NB4 (cell line): Measurements from ENCODE around the gene NBR1.
"Not testable (repeated sequence)": the region's sequence is repeated elsewhere in the genome, so short reads cannot be mapped to it uniquely, and the experiment has no call there.

Experiments
- DNase-seq: peaks from one replicate; pipeline ENCODE4 v3.0.0; 2010; ENCODE audit warnings: low read depth
- H3K4me3 ChIP-seq: one replicate; pipeline ENCODE4 v1.5.1; 2011; ENCODE audit warnings: mild to moderate bottlenecking, low read depth, low read length, moderate library complexity
- CTCF ChIP-seq: IDR thresholded peaks from one replicate; pipeline ENCODE4 v1.5.1; 2012; ENCODE audit warnings: low read depth, low read length
- MAX ChIP-seq: IDR thresholded peaks from 2 replicates; pipeline ENCODE4 v1.6.1; 2011; ENCODE audit warnings: low read depth, low read length
- MYC ChIP-seq: IDR thresholded peaks from 2 replicates; pipeline ENCODE4 v1.6.1; 2011; ENCODE audit warnings: low read depth, low read length
- POLR2A ChIP-seq: IDR thresholded peaks from 2 replicates; pipeline ENCODE4 v1.6.1; 2011; ENCODE audit warnings: mild to moderate bottlenecking; ENCODE audit not compliant: insufficient read length; ENCODE audit errors: extremely low read depth

Gene NBR1

GRCh38 chr17:43170766-43171585 is at the start of gene NBR1:
Gene NBR1, plus strand, starts transcription at chr17:43171214. Its CDS starts 4,586 bp downstream, at chr17:43175800.
- DNase-seq, result peak; percentile 99
- peak within 1 kb of the TSS; percentile 96 for H3K4me3 ChIP-seq
- TF ChIP-seq POLR2A, result peak; percentile 52
- peak; percentile 25 for TF ChIP-seq CTCF
- no peak; the same call in 1 of the 2 replicates for TF ChIP-seq MYC
- TF ChIP-seq MAX, result peak; percentile 22; the same call in 1 of the 2 replicates

- H3K4me3 ChIP-seq, result peak within 1 kb of the TSS; percentile 78
- TF ChIP-seq POLR2A (peak; percentile 68), MYC (peak; percentile 42; the same call in 1 of the 2 replicates), CTCF (no peak)
- peak; percentile 99 for DNase-seq
Observed at GRCh38 chr17:43125133-43125966, 45.7 kb upstream of the NBR1 start, which contains the start of gene BRCA1. Gene BRCA1, minus strand, starts transcription at chr17:43125364. Its CDS starts 1,268 bp downstream, at chr17:43124096.

- H3K4me3 ChIP-seq, result peak overlapping the region; percentile 78
- peak; percentile 82 for DNase-seq
- 0 out of 2 replicates have a peak, but pooled peaks have one; percentile 11 for TF ChIP-seq MYC
- 0 out of 2 replicates have a peak, but pooled peaks have one; percentile 21 for TF ChIP-seq MAX
- TF ChIP-seq CTCF, result no peak
- peak; percentile 20 for TF ChIP-seq POLR2A
Observed at GRCh38 chr17:43125967-43126910, 44.8 kb upstream of the NBR1 start.

GRCh38 chr17:43126911-43127290 is 44.1 kb upstream of the NBR1 start:
- TF ChIP-seq CTCF, result no peak
- TF ChIP-seq POLR2A, result no peak
- TF ChIP-seq MYC, result no peak
- TF ChIP-seq MAX, result no peak
- H3K4me3 ChIP-seq, result no peak overlapping the region
- no peak for DNase-seq

GRCh38 chr17:43127333-43127876 is 43.6 kb upstream of the NBR1 start:
- not testable (repeated sequence) for DNase-seq

More at GRCh38 chr17:43127333-43127876, 43.6 kb upstream of the NBR1 start:
- H3K4me3 ChIP-seq, result not testable (repeated sequence)
